ENCODE measurements around the gene STN1.

Gene STN1

GRCh38 chr10:103843045-103843444 lies 74.9 kb downstream of the STN1 start:
- no peak for DNase-seq (ENCODE audit: low read depth)

GRCh38 chr10:103842605-103843004 lies 75.4 kb downstream of the STN1 start:
- DNase-seq (ENCODE audit: low read depth): no peak

- DNase-seq (ENCODE audit: low read depth): no peak
These were observed 76.5 kb downstream of the STN1 start for GRCh38 chr10:103841519-103841918.

- no peak for DNase-seq (ENCODE audit: low read depth)
These were observed 77.3 kb downstream of the STN1 start for GRCh38 chr10:103840740-103841070.

GRCh38 chr10:103839872-103840739 lies 77.9 kb downstream of the STN1 start:
- DNase-seq (ENCODE audit: low read depth): no peak

- no peak for DNase-seq (ENCODE audit: low read depth)
These were observed 78.5 kb downstream of the STN1 start for GRCh38 chr10:103839519-103839871.

GRCh38 chr10:103838862-103839518 lies 79.0 kb downstream of the STN1 start:
- no peak for DNase-seq (ENCODE audit: low read depth)

GRCh38 chr10:103838070-103838395 lies 80.0 kb downstream of the STN1 start:
- DNase-seq (ENCODE audit: low read depth): no peak

- DNase-seq (ENCODE audit: low read depth): no peak
These were observed 80.5 kb downstream of the STN1 start for GRCh38 chr10:103837370-103838069.

GRCh38 chr10:103836861-103837260 lies 81.1 kb downstream of the STN1 start:
- no peak for DNase-seq (ENCODE audit: low read depth)

GRCh38 chr10:103836273-103836672 lies 81.7 kb downstream of the STN1 start:
- no peak for DNase-seq (ENCODE audit: low read depth)

GRCh38 chr10:103835096-103836050 lies 82.6 kb downstream of the STN1 start:
- no peak for DNase-seq (ENCODE audit: low read depth)

GRCh38 chr10:103834436-103835095 lies 83.4 kb downstream of the STN1 start:
- DNase-seq (ENCODE audit: low read depth): no peak

- no peak for DNase-seq (ENCODE audit: low read depth)
These were observed 84.1 kb downstream of the STN1 start for GRCh38 chr10:103833731-103834365.

- no peak for DNase-seq (ENCODE audit: low read depth)
These were observed 85.2 kb downstream of the STN1 start for GRCh38 chr10:103832806-103833205.
